ENCODE results near the gene SLC38A5. TPM values are rescaled to one million over a fixed set of nuclear protein-coding genes. Genes with fewer than 3 reads are reported as not detected.
A peak's percentile ranks its signal among the peaks of the same experiment; 100 is the strongest.

The SLC38A5 gene
- total and polyA plus RNA-seq, 9 of the 15 experiments (the other 6 are each of a cell fraction or from before 2014, with no cell fraction given): 9.3 to 228 (median 142) TPM

DNA sequence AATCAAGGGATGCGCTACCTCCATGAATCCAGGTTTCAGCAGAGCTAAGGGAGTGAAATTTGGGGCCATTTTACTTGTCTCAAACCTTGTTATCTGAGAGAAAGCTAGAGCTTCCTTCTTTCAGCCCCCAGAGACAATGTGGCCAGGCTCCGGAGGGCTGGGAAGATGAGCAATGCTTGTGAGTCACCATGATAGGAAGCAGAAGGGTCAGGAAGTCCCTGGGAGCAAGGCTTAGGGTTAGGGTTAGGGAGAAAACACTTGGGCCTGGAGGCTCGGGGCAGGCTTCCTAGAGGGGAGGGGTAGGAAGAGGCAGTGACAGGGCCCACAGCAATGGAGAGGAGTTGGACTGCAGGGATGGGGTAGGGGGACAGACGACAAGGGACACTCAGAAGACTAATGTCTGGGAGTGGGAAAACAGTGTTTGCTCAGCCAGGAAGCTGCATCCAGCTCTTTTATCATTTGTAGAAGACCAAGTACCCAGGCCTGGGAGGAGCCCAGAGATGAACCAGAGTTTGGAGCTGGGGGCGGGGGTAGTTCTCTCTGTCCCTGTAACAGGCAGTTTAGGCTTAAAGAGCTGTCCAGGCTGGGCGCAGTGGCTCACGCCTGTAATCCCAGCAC is 22.3 kb upstream of the SLC38A5 start (continued):
- TF ChIP-seq PRDM10 (IDR thresholded peaks at IDR 0.05; ENCODE audit: partially characterized antibody): no peak
- TF ChIP-seq DPF2 (IDR thresholded peaks at IDR 0.05): peak; percentile 55
- TF ChIP-seq C11orf30 (IDR thresholded peaks at IDR 0.05; ENCODE audit: low read depth): no peak
- TF ChIP-seq FOS (IDR thresholded peaks at IDR 0.05; ENCODE audit: extremely low read depth, insufficient read length): peak; percentile 34
- no peak for TF ChIP-seq THAP7 (CRISPR knock-in tag; IDR thresholded peaks at IDR 0.05)
- no peak for TF ChIP-seq TAF9B (IDR thresholded peaks at IDR 0.05; ENCODE audit: partially characterized antibody)
- no peak for TF ChIP-seq U2AF1 (optimal IDR thresholded peaks at IDR 0.05; ENCODE audit: low read depth, low read length)
- TF ChIP-seq ZC3H11A (IDR thresholded peaks at IDR 0.05; ENCODE audit: low read depth, low read length): no peak
- no peak for TF ChIP-seq E2F8 (IDR thresholded peaks at IDR 0.05; ENCODE audit: low read depth, partially characterized antibody)
- TF ChIP-seq, protein P1, sequence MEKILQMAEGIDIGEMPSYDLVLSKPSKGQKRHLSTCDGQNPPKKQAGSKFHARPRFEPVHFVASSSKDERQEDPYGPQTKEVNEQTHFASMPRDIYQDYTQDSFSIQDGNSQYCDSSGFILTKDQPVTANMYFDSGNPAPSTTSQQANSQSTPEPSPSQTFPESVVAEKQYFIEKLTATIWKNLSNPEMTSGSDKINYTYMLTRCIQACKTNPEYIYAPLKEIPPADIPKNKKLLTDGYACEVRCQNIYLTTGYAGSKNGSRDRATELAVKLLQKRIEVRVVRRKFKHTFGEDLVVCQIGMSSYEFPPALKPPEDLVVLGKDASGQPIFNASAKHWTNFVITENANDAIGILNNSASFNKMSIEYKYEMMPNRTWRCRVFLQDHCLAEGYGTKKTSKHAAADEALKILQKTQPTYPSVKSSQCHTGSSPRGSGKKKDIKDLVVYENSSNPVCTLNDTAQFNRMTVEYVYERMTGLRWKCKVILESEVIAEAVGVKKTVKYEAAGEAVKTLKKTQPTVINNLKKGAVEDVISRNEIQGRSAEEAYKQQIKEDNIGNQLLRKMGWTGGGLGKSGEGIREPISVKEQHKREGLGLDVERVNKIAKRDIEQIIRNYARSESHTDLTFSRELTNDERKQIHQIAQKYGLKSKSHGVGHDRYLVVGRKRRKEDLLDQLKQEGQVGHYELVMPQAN (IDR thresholded peaks at IDR 0.05; ENCODE audit: borderline replicate concordance): no peak
- TF ChIP-seq PHTF2 (CRISPR knock-in tag; IDR thresholded peaks at IDR 0.05): no peak
- TF ChIP-seq HDAC6 (IDR thresholded peaks at IDR 0.05; ENCODE audit: low read depth, low read length): no peak
- no peak for TF ChIP-seq EGR1 (conservative IDR thresholded peaks at IDR 0.05)
- TF ChIP-seq, protein P2, sequence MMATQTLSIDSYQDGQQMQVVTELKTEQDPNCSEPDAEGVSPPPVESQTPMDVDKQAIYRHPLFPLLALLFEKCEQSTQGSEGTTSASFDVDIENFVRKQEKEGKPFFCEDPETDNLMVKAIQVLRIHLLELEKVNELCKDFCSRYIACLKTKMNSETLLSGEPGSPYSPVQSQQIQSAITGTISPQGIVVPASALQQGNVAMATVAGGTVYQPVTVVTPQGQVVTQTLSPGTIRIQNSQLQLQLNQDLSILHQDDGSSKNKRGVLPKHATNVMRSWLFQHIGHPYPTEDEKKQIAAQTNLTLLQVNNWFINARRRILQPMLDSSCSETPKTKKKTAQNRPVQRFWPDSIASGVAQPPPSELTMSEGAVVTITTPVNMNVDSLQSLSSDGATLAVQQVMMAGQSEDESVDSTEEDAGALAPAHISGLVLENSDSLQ (IDR thresholded peaks at IDR 0.05): no peak
- no peak for TF ChIP-seq TCF7L2 (IDR thresholded peaks at IDR 0.05; ENCODE audit: low read depth, low read length)
- peak; percentile 40 for TF ChIP-seq VEZF1 (CRISPR knock-in tag; IDR thresholded peaks at IDR 0.05)

Data from K562 (cell line).